C1 segment of cervical spinal cord (tissue), 14 donors: ENCODE results near the gene SAMD11.
"Not testable (repeated sequence)": the region's sequence is repeated elsewhere in the genome, so short reads cannot be mapped to it uniquely, and the experiment has no call there.

ENCODE experiments used
- DNase-seq, 14 donors: peaks; one replicate each; lab custom pipeline; 2025; lab: John Stamatoyannopoulos, UW

The SAMD11 gene

GRCh38 chr1:923131-923990 lies at the start of gene SAMD11:
SAMD11 (plus strand) TSS chr1:923923; CDS start chr1:924432, 509 bp downstream.
- DNase-seq = peak in 12 of 14 donors; percentile 12 to 89 (median 43)

- not testable (repeated sequence) for DNase-seq
Measured at GRCh38 chr1:876428-877208, 47.1 kb upstream of the SAMD11 start.

GRCh38 chr1:877209-877986 lies 46.3 kb upstream of the SAMD11 start:
- not testable (repeated sequence) for DNase-seq

GRCh38 chr1:880511-880910 lies 43.2 kb upstream of the SAMD11 start:
- DNase-seq = not testable (repeated sequence)

GRCh38 chr1:880915-881314 lies 42.8 kb upstream of the SAMD11 start:
- DNase-seq = not testable (repeated sequence)

GRCh38 chr1:886311-886710 lies 37.4 kb upstream of the SAMD11 start:
- no peak for DNase-seq

- no peak for DNase-seq
Measured at GRCh38 chr1:886760-887159, 37.0 kb upstream of the SAMD11 start.

GRCh38 chr1:888297-888696 lies 35.4 kb upstream of the SAMD11 start:
- DNase-seq = no peak

- not testable (repeated sequence) for DNase-seq
Measured at GRCh38 chr1:889774-890173, 33.9 kb upstream of the SAMD11 start.

GRCh38 chr1:890234-890633 lies 33.5 kb upstream of the SAMD11 start:
- DNase-seq = not testable (repeated sequence)

- DNase-seq = no peak
Measured at GRCh38 chr1:890661-891060, 33.1 kb upstream of the SAMD11 start.

- no peak for DNase-seq
Measured at GRCh38 chr1:897226-897625, 26.5 kb upstream of the SAMD11 start.

- not testable (repeated sequence) for DNase-seq
Measured at GRCh38 chr1:897951-898350, 25.8 kb upstream of the SAMD11 start.

- no peak for DNase-seq
Measured at GRCh38 chr1:899636-900317, 23.9 kb upstream of the SAMD11 start.

- DNase-seq = no peak
Measured at GRCh38 chr1:901108-901859, 22.4 kb upstream of the SAMD11 start.

- DNase-seq = no peak
Measured at GRCh38 chr1:902802-903201, 20.9 kb upstream of the SAMD11 start.

- no peak for DNase-seq
Measured at GRCh38 chr1:903305-903704, 20.4 kb upstream of the SAMD11 start.

- DNase-seq = no peak
Measured at GRCh38 chr1:903721-904271, 19.9 kb upstream of the SAMD11 start.

- DNase-seq = peak in 11 of 14 donors; percentile 26 to 83 (median 48)
Measured at GRCh38 chr1:904310-904950, 19.3 kb upstream of the SAMD11 start.
